Stomach (tissue), 9 donors: ENCODE data around the gene TMEM30A. TPM values are rescaled to one million over a fixed set of nuclear protein-coding genes. Genes with fewer than 3 reads are reported as not detected.

Experiments
- DNase-seq, 2 donors: peaks; one replicate each; pipeline versions ENCODE4 v3.0.0 to v3.0.0-alpha.2; 2013 to 2019
- H3K27ac ChIP-seq, 5 donors: fragments of 200-600 bp in 4 of 5; sonication (generic) in 4 of 5; one replicate each; pipeline ENCODE4 v1.5.1; 2013 to 2019; ENCODE audit warnings: mild to moderate bottlenecking in 1 of 5, moderate library complexity in 1 of 5
- H3K27me3 ChIP-seq, 3 donors: fragments of 200-600 bp; sonication (generic); one replicate each; pipeline ENCODE4 v1.5.1; 2017 to 2019; ENCODE audit warnings: mixed run types in 1 of 3
- H3K36me3 ChIP-seq, 4 donors: fragments of 200-600 bp; sonication (generic); 1 replicate in 3 of 4; 2 replicates in 1 of 4; pipeline ENCODE4 v1.5.1; 2016 to 2019
- H3K4me1 ChIP-seq, 4 donors: fragments of 200-600 bp; sonication (generic); one replicate each; pipeline ENCODE4 v1.5.1; 2016 to 2019
- H3K4me3 ChIP-seq, 4 donors: fragments of 200-600 bp; sonication (generic) in 3 of 4; one replicate each; pipeline ENCODE4 v1.5.1; 2016 to 2019; ENCODE audit warnings: mild to moderate bottlenecking in 1 of 4
- H3K9me3 ChIP-seq, 4 donors: fragments of 200-600 bp; sonication (generic); one replicate each; pipeline ENCODE4 v1.5.1; 2016 to 2019
- EP300 ChIP-seq: sonication (generic); formaldehyde crosslinking; IDR thresholded peaks from one replicate; pipeline ENCODE4 v1.6.1; 2017; ENCODE audit warnings: antibody characterized with exemption
- POLR2A ChIP-seq, 4 donors: fragments of 450-650 bp; IDR thresholded peaks; one replicate each; pipeline ENCODE4 v1.6.1; 2016; ENCODE audit warnings: antibody characterized with exemption in 4 of 4, control low read depth in 2 of 4, mild to moderate bottlenecking in 1 of 4, moderate library complexity in 1 of 4
- POLR2AphosphoS5 ChIP-seq, 3 donors: sonication (generic); formaldehyde crosslinking; IDR thresholded peaks; one replicate each; pipeline ENCODE4 v1.6.1; 2016; ENCODE audit warnings: antibody characterized with exemption in 3 of 3
- WGBS, 5 donors: extraction: QIAGEN DNeasy Blood & Tissue Kit in 3 of 5; methylation state at CpG; one replicate each; pipeline versions ENCODE4 v1.1.5 to v1.1.7; 2013 to 2018; 5-methylcytosine and 5-hydroxymethylcytosine counted together
- intact Hi-C: fragments of 100-400 bp; cut with DNase I; formaldehyde crosslinking; loops from one replicate; pipeline ENCODE4 v1.15.1; 2023; ENCODE audit warnings: low total_unique reads
- polyA plus RNA-seq, 3 donors: library from polyadenylated mRNA; stranded (reverse); fragments of 200-250 nt; gene quantifications; one replicate each; pipeline ENCODE4 v1.2.3, GENCODE V29; 2013
- total RNA-seq, 5 donors: library from RNA; depleted of rRNA; stranded (reverse); fragments of >200 nt; gene quantifications; one replicate each; pipeline versions ENCODE4 v1.1.0 to v1.2.3, GENCODE V29; 2014 to 2016
- TF ChIP-seq, protein P1 (sequence below), 7 experiments: fragments of 450-650 bp in 4 of 7; fragments of 200-600 bp in 3 of 7; sonication (generic) in 3 of 7; IDR thresholded peaks; one replicate each; pipeline ENCODE4 v1.5.1; 2016 to 2019; ENCODE audit warnings: antibody characterized with exemption in 7 of 7, control low read depth in 2 of 7, mild to moderate bottlenecking in 1 of 7
- donor health status: healthy with polysubstance abuse.
- donor health status: Bipolar disorder and iron deficiency.
- donor health status: healthy.

Gene TMEM30A
- total and polyA plus RNA-seq, 8 donors: 5.2 to 175 (median 41.2) TPM

DNA sequence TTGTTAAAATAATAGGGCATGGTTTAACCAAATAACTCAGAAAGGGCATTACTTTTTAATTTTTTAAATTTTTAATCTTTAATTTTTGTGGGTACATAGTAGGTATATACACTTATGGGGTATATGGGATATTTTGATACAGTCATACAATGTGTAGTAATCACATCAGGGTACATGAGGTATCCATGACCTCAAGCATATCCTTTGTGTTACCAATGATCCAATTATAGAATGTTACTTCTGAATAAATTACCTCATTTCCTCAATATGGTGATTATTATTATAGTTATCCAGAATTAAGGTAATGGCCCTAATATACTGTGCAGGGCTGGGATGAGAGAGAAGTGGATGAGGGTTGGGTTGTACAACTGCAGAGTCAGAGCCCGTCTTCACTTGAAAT lies 45.1 kb upstream of the TMEM30A start:
- Histone ChIP-seq H3K27ac (no peak overlapping the region), H3K4me1 (peaks cover 0 to 12% (median 4%) of the 10 kb centered on the region in 4 donors), H3K4me3 (no peak overlapping the region), H3K9me3 (no peaks in the 10 kb centered on the region), H3K27me3 (no peaks in the 10 kb centered on the region), H3K36me3 (no peaks in the 10 kb centered on the region)
- TF ChIP-seq, protein P1, sequence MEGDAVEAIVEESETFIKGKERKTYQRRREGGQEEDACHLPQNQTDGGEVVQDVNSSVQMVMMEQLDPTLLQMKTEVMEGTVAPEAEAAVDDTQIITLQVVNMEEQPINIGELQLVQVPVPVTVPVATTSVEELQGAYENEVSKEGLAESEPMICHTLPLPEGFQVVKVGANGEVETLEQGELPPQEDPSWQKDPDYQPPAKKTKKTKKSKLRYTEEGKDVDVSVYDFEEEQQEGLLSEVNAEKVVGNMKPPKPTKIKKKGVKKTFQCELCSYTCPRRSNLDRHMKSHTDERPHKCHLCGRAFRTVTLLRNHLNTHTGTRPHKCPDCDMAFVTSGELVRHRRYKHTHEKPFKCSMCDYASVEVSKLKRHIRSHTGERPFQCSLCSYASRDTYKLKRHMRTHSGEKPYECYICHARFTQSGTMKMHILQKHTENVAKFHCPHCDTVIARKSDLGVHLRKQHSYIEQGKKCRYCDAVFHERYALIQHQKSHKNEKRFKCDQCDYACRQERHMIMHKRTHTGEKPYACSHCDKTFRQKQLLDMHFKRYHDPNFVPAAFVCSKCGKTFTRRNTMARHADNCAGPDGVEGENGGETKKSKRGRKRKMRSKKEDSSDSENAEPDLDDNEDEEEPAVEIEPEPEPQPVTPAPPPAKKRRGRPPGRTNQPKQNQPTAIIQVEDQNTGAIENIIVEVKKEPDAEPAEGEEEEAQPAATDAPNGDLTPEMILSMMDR (IDR thresholded peaks at IDR 0.05): no peak
- TF ChIP-seq POLR2AphosphoS5 (IDR thresholded peaks at IDR 0.05) (no peak), POLR2A (IDR thresholded peaks at IDR 0.05) (no peak), EP300 (no peak)
- no peak for DNase-seq
- WGBS, 5 donors: 96 to 100% (median 98%) methylated on average over 1 of the region's 1 CpG
- intact Hi-C loops: no loop called here

- H3K36me3 ChIP-seq: no peaks in the 10 kb centered on the region
- no peaks in the 10 kb centered on the region for H3K27me3 ChIP-seq
- 76 to 90% (median 88%) methylated on average over 1 of the region's 1 CpG for WGBS, 5 donors
- no peak overlapping the region for H3K27ac ChIP-seq
- H3K4me3 ChIP-seq: no peak overlapping the region
- H3K4me1 ChIP-seq: no peaks in the 10 kb centered on the region
- intact Hi-C loops: no loop called here
- no peaks in the 10 kb centered on the region for H3K9me3 ChIP-seq
- TF ChIP-seq, protein P1 (IDR thresholded peaks at IDR 0.05): no peak
- TF ChIP-seq POLR2A (IDR thresholded peaks at IDR 0.05): no peak
- TF ChIP-seq POLR2AphosphoS5 (IDR thresholded peaks at IDR 0.05): no peak
- no peak for TF ChIP-seq EP300
- DNase-seq: no peak
Measured at GRCh38 chr6:75327807-75328206, 43.2 kb upstream of the TMEM30A start.

GRCh38 chr6:75326557-75327258 lies 42.1 kb upstream of the TMEM30A start:
- no peaks in the 10 kb centered on the region for H3K4me1 ChIP-seq
- no peak for DNase-seq
- H3K27me3 ChIP-seq: no peaks in the 10 kb centered on the region
- H3K27ac ChIP-seq: no peak overlapping the region
- no peaks in the 10 kb centered on the region for H3K9me3 ChIP-seq
- TF ChIP-seq POLR2A (IDR thresholded peaks at IDR 0.05) (no peak), EP300 (no peak), POLR2AphosphoS5 (IDR thresholded peaks at IDR 0.05) (no peak)
- 61 to 86% (median 73%) methylated on average over 2 of the region's 2 CpGs for WGBS, 5 donors
- H3K36me3 ChIP-seq: no peaks in the 10 kb centered on the region
- H3K4me3 ChIP-seq: no peak overlapping the region
- intact Hi-C loops: no loop called here

GRCh38 chr6:75318900-75319299 lies 34.3 kb upstream of the TMEM30A start:
- no peaks in the 10 kb centered on the region for H3K9me3 ChIP-seq
- DNase-seq: no peak
- peaks cover 0 to 8% (median 0%) of the 10 kb centered on the region in 4 donors for H3K4me1 ChIP-seq
- no peak for TF ChIP-seq POLR2A (IDR thresholded peaks at IDR 0.05)
- 54 to 88% (median 75%) methylated on average over 2 of the region's 2 CpGs for WGBS, 5 donors
- no peaks in the 10 kb centered on the region for H3K27me3 ChIP-seq
- no peaks in the 10 kb centered on the region for H3K36me3 ChIP-seq
- no peak overlapping the region for H3K4me3 ChIP-seq
- intact Hi-C loops: no loop called here
- H3K27ac ChIP-seq: no peak overlapping the region

- WGBS, 5 donors: 59 to 66% (median 62%) methylated on average over 4 of the region's 4 CpGs
- H3K27me3 ChIP-seq: no peaks in the 10 kb centered on the region
Measured at GRCh38 chr6:75317503-75318206, 33.1 kb upstream of the TMEM30A start.

More at GRCh38 chr6:75317503-75318206, 33.1 kb upstream of the TMEM30A start:
- intact Hi-C loops: no loop called here
- no peak for TF ChIP-seq EP300
- TF ChIP-seq, protein P1 (IDR thresholded peaks at IDR 0.05): no peak
- TF ChIP-seq POLR2AphosphoS5 (IDR thresholded peaks at IDR 0.05): no peak
- TF ChIP-seq POLR2A (IDR thresholded peaks at IDR 0.05): no peak
- H3K4me3 ChIP-seq: no peak overlapping the region
- H3K27ac ChIP-seq: no peak overlapping the region
- DNase-seq: peak in 1 of 2 donors; percentile 55
- H3K4me1 ChIP-seq: peaks cover 0 to 8% (median 0%) of the 10 kb centered on the region in 4 donors
- H3K36me3 ChIP-seq: no peaks in the 10 kb centered on the region
- no peaks in the 10 kb centered on the region for H3K9me3 ChIP-seq
